Superior temporal gyrus (tissue), 1 donor: ENCODE measurements around the gene KCNQ1.

ENCODE experiments used
- DNase-seq: peaks from one replicate; pipeline ENCODE4 v3.0.0-alpha.2; 2016; ENCODE audit errors: extremely low spot score

The KCNQ1 gene

GRCh38 chr11:2508793-2509192, 64.0 kb downstream of the KCNQ1 start:
- no peak for DNase-seq

GRCh38 chr11:2509481-2510001, 64.7 kb downstream of the KCNQ1 start:
- DNase-seq = no peak

GRCh38 chr11:2510626-2511402, 66.0 kb downstream of the KCNQ1 start:
- no peak for DNase-seq

- no peak for DNase-seq
Observed at GRCh38 chr11:2511421-2512369, 66.9 kb downstream of the KCNQ1 start.

GRCh38 chr11:2512431-2513407, 67.9 kb downstream of the KCNQ1 start:
- no peak for DNase-seq

GRCh38 chr11:2513441-2513840, 68.6 kb downstream of the KCNQ1 start:
- DNase-seq = no peak

- no peak for DNase-seq
Observed at GRCh38 chr11:2515401-2516275, 70.8 kb downstream of the KCNQ1 start.

- no peak for DNase-seq
Observed at GRCh38 chr11:2516276-2517015, 71.6 kb downstream of the KCNQ1 start.

GRCh38 chr11:2517016-2517385, 72.2 kb downstream of the KCNQ1 start:
- no peak for DNase-seq

- DNase-seq = no peak
Observed at GRCh38 chr11:2517386-2518064, 72.7 kb downstream of the KCNQ1 start.

GRCh38 chr11:2518111-2518982, 73.5 kb downstream of the KCNQ1 start:
- no peak for DNase-seq

- DNase-seq = no peak
Observed at GRCh38 chr11:2518983-2519340, 74.2 kb downstream of the KCNQ1 start.

- DNase-seq = no peak
Observed at GRCh38 chr11:2519517-2519861, 74.7 kb downstream of the KCNQ1 start.

GRCh38 chr11:2519862-2520735, 75.3 kb downstream of the KCNQ1 start:
- no peak for DNase-seq

- no peak for DNase-seq
Observed at GRCh38 chr11:2520736-2521035, 75.9 kb downstream of the KCNQ1 start.

- no peak for DNase-seq
Observed at GRCh38 chr11:2521081-2521732, 76.4 kb downstream of the KCNQ1 start.
